IMR-90 (cell line): Measurements from ENCODE around the gene ARMC3. TPM values are rescaled to one million over a fixed set of nuclear protein-coding genes. Genes with fewer than 3 reads are reported as not detected.

Source experiments
- ATAC-seq: fragments of 200-7000 bp; cut with Tn5 transposase; 2 replicates; pipeline ENCODE4 v1.9.1; 2020; ENCODE audit warnings: low read depth, mild to moderate bottlenecking, moderate library complexity
- BruUV-seq: library from RNA; stranded (reverse); fragments of 400-500 nt; replicated peaks from 2 replicates; lab custom pipeline; 2021; lab: Mats Ljungman, UMichigan
- CTCF ChIA-PET: fragments of 300-600 bp; formaldehyde crosslinking; extraction: SDS; loops from one replicate; lab custom pipeline; 2021; ENCODE audit warnings: antibody characterized with exemption; lab: Yijun Ruan, JAX
- POLR2A ChIA-PET: fragments of 300-600 bp; sonication (Branson Sonifier 250); formaldehyde crosslinking; loops from one replicate; lab custom pipeline; 2022; ENCODE audit warnings: antibody characterized with exemption; ENCODE audit not compliant: unreplicated experiment; lab: Charles Lee
- DNase-seq: peaks from one replicate; pipeline ENCODE4 v3.0.0; 2013
- H2AFZ ChIP-seq: replicated peaks from 2 replicates; pipeline ENCODE3; 2013; ENCODE audit warnings: low read length, mild to moderate bottlenecking; ENCODE audit not compliant: poor library complexity
- H2AK5ac ChIP-seq: 2 replicates; pipeline ENCODE4 v1.6.1; 2013; ENCODE audit warnings: low read depth, low read length, inconsistent platforms
- H2AK9ac ChIP-seq: replicated peaks from 2 replicates; pipeline ENCODE3; 2013; ENCODE audit warnings: mild to moderate bottlenecking, low read depth, low read length, moderate library complexity; ENCODE audit not compliant: poor library complexity
- H2BK120ac ChIP-seq: 2 replicates; pipeline ENCODE4 v1.6.1; 2013; ENCODE audit warnings: low read depth, low read length, inconsistent platforms
- H2BK15ac ChIP-seq: 3 replicates; pipeline ENCODE4 v1.6.1; 2013; ENCODE audit warnings: low read depth, low read length, inconsistent platforms
- H2BK20ac ChIP-seq: 2 replicates; pipeline ENCODE4 v1.6.1; 2013; ENCODE audit warnings: low read depth, mild to moderate bottlenecking, inconsistent platforms, low read length, moderate library complexity
- H2BK5ac ChIP-seq: 2 replicates; pipeline ENCODE4 v1.6.1; 2013; ENCODE audit warnings: mild to moderate bottlenecking, low read depth, low read length, inconsistent platforms; ENCODE audit not compliant: poor library complexity, severe bottlenecking
- H3K14ac ChIP-seq: replicated peaks from 2 replicates; pipeline ENCODE4 v1.6.1; 2013; ENCODE audit warnings: low read depth, low read length, inconsistent platforms
- H3K18ac ChIP-seq: 2 replicates; pipeline ENCODE4 v1.6.1; 2013; ENCODE audit warnings: low read depth, low read length, control low read depth
- H3K23ac ChIP-seq: 2 replicates; pipeline ENCODE4 v1.6.1; 2013; ENCODE audit warnings: low read depth, low read length, inconsistent platforms
- H3K27ac ChIP-seq: 2 replicates; pipeline ENCODE4 v1.5.1; 2013; ENCODE audit warnings: mild to moderate bottlenecking, control low read depth, low read length; ENCODE audit not compliant: insufficient read depth
- H3K27me3 ChIP-seq: 2 replicates; pipeline ENCODE4 v1.6.1; 2013; ENCODE audit warnings: low read length; ENCODE audit not compliant: control insufficient read depth, insufficient read depth
- H3K36me3 ChIP-seq: 2 replicates; pipeline ENCODE4 v1.6.1; 2013; ENCODE audit warnings: low read length, mixed read lengths; ENCODE audit not compliant: control insufficient read depth, insufficient read depth
- H3K4ac ChIP-seq: 2 replicates; pipeline ENCODE4 v1.6.1; 2013; ENCODE audit warnings: low read depth, low read length, inconsistent platforms
- H3K4me1 ChIP-seq: 2 replicates; pipeline ENCODE4 v1.6.1; 2013; ENCODE audit warnings: low read length, mixed read lengths; ENCODE audit not compliant: control insufficient read depth, insufficient read depth
- H3K4me2 ChIP-seq: 2 replicates; pipeline ENCODE4 v1.6.1; 2013; ENCODE audit warnings: low read depth, mild to moderate bottlenecking, control low read depth, low read length, moderate library complexity
- H3K4me3 ChIP-seq: 2 replicates; pipeline ENCODE4 v1.5.1; 2013; ENCODE audit warnings: low read depth, mild to moderate bottlenecking, control low read depth, low read length, moderate library complexity; ENCODE audit not compliant: insufficient read depth
- H3K56ac ChIP-seq: 2 replicates; pipeline ENCODE4 v1.6.1; 2013; ENCODE audit warnings: low read length, inconsistent platforms; ENCODE audit not compliant: insufficient read depth; ENCODE audit errors: extremely low read depth
- H3K79me1 ChIP-seq, 2 experiments: 2 replicates each; pipeline ENCODE4 v1.6.1; 2013; ENCODE audit warnings: low read length in 2 of 2, inconsistent platforms in 1 of 2, low read depth in 1 of 2
- H3K9ac ChIP-seq: 2 replicates; pipeline ENCODE4 v1.6.1; 2013; ENCODE audit warnings: low read depth, low read length, control low read depth
- H3K9me1 ChIP-seq: 2 replicates; pipeline ENCODE4 v1.6.1; 2013; ENCODE audit warnings: low read length, inconsistent platforms; ENCODE audit not compliant: insufficient read depth
- H3K9me3 ChIP-seq: 2 replicates; pipeline ENCODE4 v1.6.1; 2013; ENCODE audit warnings: low read length; ENCODE audit not compliant: control insufficient read depth, insufficient read depth
- H4K20me1 ChIP-seq: 2 replicates; pipeline ENCODE4 v1.6.1; 2013; ENCODE audit warnings: low read length, inconsistent platforms; ENCODE audit not compliant: insufficient read depth
- H4K5ac ChIP-seq: 2 replicates; pipeline ENCODE4 v1.6.1; 2013; ENCODE audit warnings: mild to moderate bottlenecking, low read depth, low read length, control low read depth
- H4K8ac ChIP-seq, 2 experiments: 2 replicates each; pipeline ENCODE4 v1.6.1; 2013; ENCODE audit warnings: low read depth in 2 of 2, low read length in 2 of 2, control low read depth in 1 of 2, inconsistent platforms in 1 of 2
- H4K91ac ChIP-seq: 2 replicates; pipeline ENCODE4 v1.6.1; 2013; ENCODE audit warnings: low read depth, low read length, inconsistent platforms; ENCODE audit not compliant: insufficient read depth
- BHLHE40 ChIP-seq: fragments of 150-350 bp; IDR thresholded peaks from 2 replicates; pipeline ENCODE4 v1.6.1; 2016; ENCODE audit warnings: mild to moderate bottlenecking, low read depth, low read length
- CEBPB ChIP-seq: IDR thresholded peaks from 2 replicates; pipeline ENCODE4 v1.6.1; 2012; ENCODE audit warnings: low read depth, low read length, improper control_type of control experiment
- CHD1 ChIP-seq: IDR thresholded peaks from 2 replicates; pipeline ENCODE4 v1.6.1; 2012; ENCODE audit warnings: low read depth, low read length, improper control_type of control experiment
- CTCF ChIP-seq: conservative IDR thresholded peaks from 2 replicates; pipeline ENCODE4 v1.5.1; 2012; ENCODE audit warnings: mild to moderate bottlenecking, low read depth, low read length, improper control_type of control experiment
- ELK1 ChIP-seq: fragments of 150-350 bp; IDR thresholded peaks from 2 replicates; pipeline ENCODE4 v1.6.1; 2016; ENCODE audit warnings: low read depth, mild to moderate bottlenecking, low read length, moderate library complexity, borderline replicate concordance
- FOS ChIP-seq: fragments of 150-350 bp; IDR thresholded peaks from 2 replicates; pipeline ENCODE4 v1.6.1; 2016; ENCODE audit warnings: low read depth, low read length
- MAFK ChIP-seq: IDR thresholded peaks from 2 replicates; pipeline ENCODE4 v1.6.1; 2012; ENCODE audit warnings: low read depth, low read length, improper control_type of control experiment
- MAZ ChIP-seq: IDR thresholded peaks from 2 replicates; pipeline ENCODE4 v1.6.1; 2012; ENCODE audit warnings: low read depth, mild to moderate bottlenecking, low read length, improper control_type of control experiment, moderate library complexity, borderline replicate concordance
- MXI1 ChIP-seq: IDR thresholded peaks from 2 replicates; pipeline ENCODE4 v1.6.1; 2012; ENCODE audit warnings: low read depth, mild to moderate bottlenecking, low read length, moderate library complexity, borderline replicate concordance
- NFE2L2 ChIP-seq: fragments of 150-350 bp; IDR thresholded peaks from 2 replicates; pipeline ENCODE4 v1.6.1; 2016; ENCODE audit warnings: low read depth, mild to moderate bottlenecking, low read length
- POLR2A ChIP-seq: IDR thresholded peaks from 2 replicates; pipeline ENCODE4 v1.6.1; 2012; ENCODE audit warnings: mild to moderate bottlenecking, low read depth, low read length
- RAD21 ChIP-seq: IDR thresholded peaks from 2 replicates; pipeline ENCODE4 v1.6.1; 2012; ENCODE audit warnings: low read length, improper control_type of control experiment
- RCOR1 ChIP-seq: IDR thresholded peaks from 2 replicates; pipeline ENCODE4 v1.6.1; 2012; ENCODE audit warnings: mild to moderate bottlenecking, low read length, improper control_type of control experiment; ENCODE audit not compliant: insufficient replicate concordance
- RFX5 ChIP-seq: IDR thresholded peaks from 2 replicates; pipeline ENCODE4 v1.8.0; 2012; ENCODE audit warnings: low read depth, mild to moderate bottlenecking, low read length, moderate library complexity
- SMC3 ChIP-seq: fragments of 150-350 bp; IDR thresholded peaks from 2 replicates; pipeline ENCODE4 v1.6.1; 2016; ENCODE audit warnings: low read depth, mild to moderate bottlenecking, antibody characterized with exemption, low read length, moderate library complexity
- USF2 ChIP-seq: fragments of 150-350 bp; IDR thresholded peaks from 2 replicates; pipeline ENCODE4 v1.6.1; 2017; ENCODE audit warnings: mild to moderate bottlenecking, antibody characterized with exemption, low read length, low read depth
- WGBS, 2 experiments: methylation state at CpG; one replicate each; pipeline versions ENCODE4 v1.1.5 to v1.1.7; 2013; ENCODE audit warnings: missing lambda C conversion rate in 2 of 2; ENCODE audit not compliant: insufficient read length in 1 of 2; ENCODE audit errors: extremely low coverage in 2 of 2; 5-methylcytosine and 5-hydroxymethylcytosine counted together
- dilution Hi-C: fragments of 300-500 bp; cut with HindIII; formaldehyde crosslinking; loops from one replicate; pipeline ENCODE4 v1.14.3; 2018; ENCODE audit warnings: low sequenced_read_pairs; ENCODE audit not compliant: unreplicated experiment
- in situ Hi-C: fragments of 300-500 bp; cut with MboI; formaldehyde crosslinking; loops from 3 replicates; pipeline ENCODE4 v1.14.3; 2019; ENCODE audit warnings: low sequenced_read_pairs, inconsistent platforms, mixed read lengths
- intact Hi-C: fragments of 100-400 bp; cut with micrococcal nuclease; formaldehyde crosslinking; loops from 2 replicates; pipeline ENCODE4 v1.10.0; 2022
- polyA plus RNA-seq, 3 experiments: library from polyadenylated mRNA; depleted of rRNA; stranded (reverse); fragments of >200 nt; gene quantifications; 2 replicates each; pipeline ENCODE4 v1.2.3, GENCODE V29; 2012; ENCODE audit warnings: low replicate concordance in 1 of 3
- total RNA-seq: library from RNA; depleted of rRNA; stranded (reverse); fragments of >200 nt; gene quantifications from 2 replicates; pipeline ENCODE4 v1.2.3, GENCODE V29; 2012

ARMC3 gene
- total and polyA plus RNA-seq, 2 of the 4 experiments (the other 2 are of a cell fraction), result not detected

- Histone ChIP-seq H4K91ac (no peak overlapping the region), H3K9ac (no peak overlapping the region), H2AFZ (no peak overlapping the region), H3K14ac (no peak overlapping the region), H2BK15ac (no peak overlapping the region), H3K18ac (no peak overlapping the region), H2BK120ac (no peak overlapping the region), H3K27me3 (peaks cover 6% of the 10 kb centered on the region), H4K5ac (no peak overlapping the region), H2AK5ac (no peak overlapping the region), H2BK20ac (no peak overlapping the region), H3K36me3 (no peaks in the 10 kb centered on the region), H3K27ac (no peak overlapping the region), H3K9me3 (no peaks in the 10 kb centered on the region), H3K4me2 (no peak overlapping the region), H2AK9ac (no peak overlapping the region), H2BK5ac (no peak overlapping the region), H3K4me3 (no peak overlapping the region), H3K23ac (no peak overlapping the region), H4K8ac (no peak overlapping the region), H3K56ac (no peak overlapping the region), H3K79me1 (no peaks in the 10 kb centered on the region), H4K20me1 (no peaks in the 10 kb centered on the region), H3K9me1 (no peaks in the 10 kb centered on the region), H3K4me1 (no peaks in the 10 kb centered on the region), H3K4ac (no peak overlapping the region)
- ATAC-seq, result no peak
- no TSS peak for BruUV-seq
- dilution Hi-C loops, result no loop called here
- POLR2A ChIA-PET, result no interaction called here
- in situ Hi-C loops, result loop anchor here (10.0 to 25.0 kb wide), 2 partner anchors 406 to 1494 kb away; no protein-coding TSS in a partner anchor
- no CpG with 5 or more reads among the region's 2 CpGs for WGBS, 2 experiments
- CTCF ChIA-PET, result no interaction called here
- TF ChIP-seq CTCF (no peak), RCOR1 (no peak), USF2 (no peak), NFE2L2 (no peak), MAZ (no peak), CEBPB (no peak), RAD21 (no peak), MAFK (no peak), CHD1 (no peak), RFX5 (no peak), POLR2A (no peak), BHLHE40 (no peak), ELK1 (no peak), MXI1 (no peak), SMC3 (no peak), FOS (no peak)
- intact Hi-C loops, result no loop called here
- DNase-seq, result no peak
Observed at GRCh38 chr10:22980822-22981221, 53.0 kb downstream of the ARMC3 start.
